ENCODE results near the gene LYPLAL1.

LYPLAL1 gene

DNA sequence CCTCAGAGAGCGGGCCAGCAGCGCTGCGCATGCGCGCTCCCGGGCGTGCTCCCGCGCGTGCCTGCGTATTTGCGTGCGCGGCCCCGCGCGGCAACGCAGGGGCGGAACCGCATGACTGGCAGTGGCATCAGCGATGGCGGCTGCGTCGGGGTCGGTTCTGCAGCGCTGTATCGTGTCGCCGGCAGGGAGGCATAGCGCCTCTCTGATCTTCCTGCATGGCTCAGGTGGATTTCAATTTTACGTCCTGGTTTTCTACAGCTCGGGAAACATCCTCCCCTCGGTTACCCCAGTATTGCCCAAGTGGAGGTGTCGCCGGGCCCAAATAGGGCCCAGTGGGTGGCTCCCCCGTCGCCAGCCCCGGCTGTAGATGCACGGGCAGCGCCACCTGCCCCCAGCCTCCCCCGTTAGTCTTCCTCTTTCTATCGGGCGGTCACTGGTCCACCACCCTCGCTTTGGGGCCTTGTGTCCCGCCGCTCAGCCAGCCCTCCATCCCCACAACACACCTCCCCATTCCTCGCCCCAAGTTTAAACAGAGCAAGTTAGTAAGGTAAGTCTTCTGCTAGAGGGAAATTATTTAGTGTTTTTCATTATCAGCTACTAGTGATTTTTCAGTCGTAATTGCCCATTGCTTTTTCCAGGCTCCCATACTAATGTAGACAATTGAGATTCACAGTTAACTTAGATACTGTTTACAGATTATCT lies at the start of gene LYPLAL1:
Gene LYPLAL1, plus strand, starts transcription at position 121 of the 702 bp plus-strand sequence. Its CDS starts 13 bp downstream, at position 134.
- peak within 1 kb of the TSS; percentile 72 for H3K4me3 ChIP-seq
- TF ChIP-seq, protein P1, sequence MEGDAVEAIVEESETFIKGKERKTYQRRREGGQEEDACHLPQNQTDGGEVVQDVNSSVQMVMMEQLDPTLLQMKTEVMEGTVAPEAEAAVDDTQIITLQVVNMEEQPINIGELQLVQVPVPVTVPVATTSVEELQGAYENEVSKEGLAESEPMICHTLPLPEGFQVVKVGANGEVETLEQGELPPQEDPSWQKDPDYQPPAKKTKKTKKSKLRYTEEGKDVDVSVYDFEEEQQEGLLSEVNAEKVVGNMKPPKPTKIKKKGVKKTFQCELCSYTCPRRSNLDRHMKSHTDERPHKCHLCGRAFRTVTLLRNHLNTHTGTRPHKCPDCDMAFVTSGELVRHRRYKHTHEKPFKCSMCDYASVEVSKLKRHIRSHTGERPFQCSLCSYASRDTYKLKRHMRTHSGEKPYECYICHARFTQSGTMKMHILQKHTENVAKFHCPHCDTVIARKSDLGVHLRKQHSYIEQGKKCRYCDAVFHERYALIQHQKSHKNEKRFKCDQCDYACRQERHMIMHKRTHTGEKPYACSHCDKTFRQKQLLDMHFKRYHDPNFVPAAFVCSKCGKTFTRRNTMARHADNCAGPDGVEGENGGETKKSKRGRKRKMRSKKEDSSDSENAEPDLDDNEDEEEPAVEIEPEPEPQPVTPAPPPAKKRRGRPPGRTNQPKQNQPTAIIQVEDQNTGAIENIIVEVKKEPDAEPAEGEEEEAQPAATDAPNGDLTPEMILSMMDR (IDR thresholded peaks at IDR 0.05), result no peak

DNA sequence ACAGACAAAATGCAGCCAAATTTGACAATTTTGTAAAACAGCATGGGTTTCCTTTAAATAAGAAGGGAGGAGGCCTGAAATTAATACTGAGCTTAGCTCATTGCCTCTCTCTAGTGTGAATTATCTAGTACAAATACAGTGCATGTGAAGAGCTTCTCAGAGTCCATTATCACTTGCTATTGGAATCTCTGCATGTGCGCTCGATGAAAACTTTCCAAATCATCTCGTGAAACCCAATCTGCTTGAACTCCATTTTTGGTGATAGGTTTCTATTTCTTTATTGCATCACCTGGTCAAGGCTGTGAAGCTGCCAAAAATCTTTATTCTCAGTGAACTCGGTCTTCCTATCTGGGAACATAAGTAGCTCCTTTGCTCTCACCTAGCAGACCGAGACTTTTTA lies 49.5 kb upstream of the LYPLAL1 start:
- Histone ChIP-seq H3K4me3 (no peak overlapping the region), H3K27ac (no peak overlapping the region)
- no peak for DNase-seq (ENCODE audit: low spot score)
- TF ChIP-seq, protein P1 (IDR thresholded peaks at IDR 0.05), result no peak

More for the DNA sequence above, at the start of gene LYPLAL1:
- H3K27ac ChIP-seq, result peak within 1 kb of the TSS; percentile 84 to 92
- DNase-seq (ENCODE audit: low spot score), result peak; percentile 92

DNA sequence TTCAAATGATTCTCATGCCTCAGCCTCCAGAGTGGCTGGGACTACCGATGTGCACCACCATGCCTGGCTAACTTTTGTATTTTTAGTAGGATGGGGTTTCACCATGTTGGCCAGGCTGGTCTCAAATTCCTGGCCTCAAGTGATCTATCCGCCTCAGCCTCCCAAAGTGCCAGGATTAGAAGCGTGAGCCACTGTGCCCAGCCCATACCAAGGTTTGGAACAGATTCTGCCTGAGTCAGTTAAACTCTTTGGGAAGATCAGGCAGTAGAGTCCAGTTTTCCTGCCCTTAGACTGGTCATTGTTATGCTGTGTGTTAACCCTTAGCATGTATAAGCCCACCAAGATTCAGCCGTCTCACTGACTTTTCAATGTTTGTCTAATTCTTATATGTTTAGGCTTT lies 48.3 kb upstream of the LYPLAL1 start:
- TF ChIP-seq, protein P1 (IDR thresholded peaks at IDR 0.05), result no peak
- peak overlapping the region; percentile 48 to 51 for H3K27ac ChIP-seq
- DNase-seq (ENCODE audit: low spot score), result no peak
- H3K4me3 ChIP-seq, result no peak overlapping the region

- TF ChIP-seq, protein P1 (IDR thresholded peaks at IDR 0.05), result no peak
- Histone ChIP-seq H3K27ac (peak overlapping the region; percentile 48 to 51), H3K4me3 (no peak overlapping the region)
- DNase-seq (ENCODE audit: low spot score), result no peak
Measured at GRCh38 chr1:219126377-219126776, 47.3 kb upstream of the LYPLAL1 start.

DNA sequence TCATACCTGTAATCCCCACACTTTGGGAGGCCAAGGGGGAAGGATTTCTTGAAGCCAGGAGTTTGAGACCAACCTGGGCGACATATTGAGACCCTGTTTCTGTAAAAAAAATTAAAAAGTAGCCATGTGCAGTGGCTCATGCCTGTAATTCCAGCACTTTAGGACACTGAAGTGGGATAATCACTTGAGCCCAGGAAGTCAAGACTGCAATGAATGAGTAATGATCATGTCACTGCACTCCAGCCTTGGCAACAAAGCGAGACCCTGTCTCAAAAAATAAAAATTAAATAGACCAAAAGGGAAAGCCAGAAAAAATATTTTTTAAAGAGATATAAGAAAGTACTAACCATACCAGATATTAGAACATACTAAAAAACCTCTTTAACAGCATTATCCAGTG lies 44.7 kb upstream of the LYPLAL1 start:
- H3K4me3 ChIP-seq, result no peak overlapping the region
- H3K27ac ChIP-seq, result no peak overlapping the region
- TF ChIP-seq, protein P1 (IDR thresholded peaks at IDR 0.05), result no peak
- no peak for DNase-seq (ENCODE audit: low spot score)

DNA sequence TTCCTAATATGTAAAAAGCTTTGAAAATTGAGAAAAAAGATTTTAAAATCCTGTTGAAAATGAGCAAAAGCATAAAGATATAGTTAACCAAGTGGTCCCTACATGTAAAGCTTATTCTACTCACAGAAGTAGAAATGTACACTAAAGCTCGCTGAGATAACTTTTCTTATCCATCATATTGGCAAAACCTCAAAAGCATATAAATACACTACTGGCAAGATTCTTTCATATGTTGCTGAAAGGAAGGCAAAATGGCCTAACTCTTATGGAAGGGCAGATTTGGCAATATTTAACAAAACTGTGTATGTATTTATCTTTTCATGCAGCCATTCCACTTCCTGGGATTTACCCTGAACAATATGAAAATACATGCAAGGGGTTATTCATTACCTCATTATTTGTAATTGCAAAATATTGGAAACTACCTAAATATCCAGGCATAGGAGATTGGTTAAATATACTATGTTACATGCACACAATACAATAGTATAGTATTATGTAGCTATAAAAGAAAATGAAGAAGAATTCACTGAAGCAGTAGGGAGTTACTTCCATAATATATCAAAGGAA lies 43.2 kb upstream of the LYPLAL1 start:
- DNase-seq (ENCODE audit: low spot score), result no peak
- TF ChIP-seq, protein P1 (IDR thresholded peaks at IDR 0.05), result no peak
- H3K4me3 ChIP-seq, result no peak overlapping the region
- H3K27ac ChIP-seq, result no peak overlapping the region

DNA sequence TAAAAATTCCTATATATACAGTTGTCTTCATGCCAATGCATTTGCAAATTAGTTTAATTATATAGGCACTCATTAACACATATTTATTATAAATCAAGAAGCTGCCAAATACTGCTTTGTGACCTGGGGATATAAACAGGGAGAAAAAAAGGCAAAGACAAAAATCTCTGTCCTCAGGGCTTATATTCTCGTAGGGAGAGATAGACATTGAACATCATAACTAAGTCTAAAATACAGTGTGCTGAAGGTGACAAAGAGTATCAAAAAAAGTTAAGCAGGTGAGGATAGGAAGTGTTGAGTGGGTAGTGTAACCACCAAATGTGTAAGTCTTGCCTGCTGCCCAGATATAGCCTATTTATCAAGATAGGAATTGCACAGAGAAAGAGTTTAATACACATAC lies 40.7 kb upstream of the LYPLAL1 start:
- TF ChIP-seq, protein P1 (IDR thresholded peaks at IDR 0.05), result no peak
- no peak for DNase-seq (ENCODE audit: low spot score)
- no peak overlapping the region for H3K4me3 ChIP-seq
- H3K27ac ChIP-seq, result no peak overlapping the region
